GM12801 (cell line): ENCODE results near the gene ZNF747.

ENCODE experiments used
- TF ChIP-seq, protein P1 (sequence below): IDR thresholded peaks from one replicate; pipeline ENCODE4 v1.5.1; 2011; ENCODE audit warnings: control low read depth; ENCODE audit not compliant: insufficient read length; ENCODE audit errors: extremely low read depth

The ZNF747 gene

DNA sequence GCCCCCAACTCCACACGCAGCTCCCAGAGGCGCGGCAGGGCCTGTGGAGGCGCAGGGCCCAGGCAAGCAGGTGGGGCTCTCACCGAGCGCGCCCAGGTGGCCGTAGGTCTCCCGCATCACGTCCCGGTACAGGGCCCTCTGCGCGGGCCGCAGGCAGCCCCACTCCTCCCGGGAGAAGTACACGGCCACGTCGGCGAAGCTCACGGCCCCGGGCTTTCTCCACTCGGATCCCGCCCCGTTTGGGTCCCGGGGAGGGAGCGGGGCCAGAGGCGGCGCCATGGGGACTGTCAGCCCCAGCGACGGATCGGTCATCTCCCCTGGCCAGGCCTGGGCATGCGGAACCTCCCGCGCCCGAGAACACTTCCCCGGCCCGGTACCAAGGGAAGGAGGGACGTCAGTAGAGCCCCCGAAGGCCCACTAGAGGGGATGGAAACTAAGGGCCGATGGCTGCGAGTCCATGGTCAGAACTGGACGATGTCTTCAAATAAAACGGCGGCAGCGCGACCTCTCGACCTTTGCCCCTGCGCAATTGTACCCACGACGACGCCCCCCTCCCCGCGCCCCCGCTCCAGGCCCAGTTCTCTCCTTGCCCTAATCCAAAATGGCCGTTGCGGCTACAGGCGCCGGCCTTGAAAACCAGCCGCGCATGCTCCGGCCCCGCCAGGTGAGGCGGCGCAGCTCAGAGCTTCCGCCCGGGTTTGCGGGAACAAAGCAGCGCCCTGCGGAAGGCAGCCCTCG, at the start of gene ZNF747:
Gene ZNF747, minus strand, starts transcription at position 491 of the 738 bp plus-strand sequence. Its CDS starts 179 bp downstream, at position 312.
- TF ChIP-seq, protein P1, sequence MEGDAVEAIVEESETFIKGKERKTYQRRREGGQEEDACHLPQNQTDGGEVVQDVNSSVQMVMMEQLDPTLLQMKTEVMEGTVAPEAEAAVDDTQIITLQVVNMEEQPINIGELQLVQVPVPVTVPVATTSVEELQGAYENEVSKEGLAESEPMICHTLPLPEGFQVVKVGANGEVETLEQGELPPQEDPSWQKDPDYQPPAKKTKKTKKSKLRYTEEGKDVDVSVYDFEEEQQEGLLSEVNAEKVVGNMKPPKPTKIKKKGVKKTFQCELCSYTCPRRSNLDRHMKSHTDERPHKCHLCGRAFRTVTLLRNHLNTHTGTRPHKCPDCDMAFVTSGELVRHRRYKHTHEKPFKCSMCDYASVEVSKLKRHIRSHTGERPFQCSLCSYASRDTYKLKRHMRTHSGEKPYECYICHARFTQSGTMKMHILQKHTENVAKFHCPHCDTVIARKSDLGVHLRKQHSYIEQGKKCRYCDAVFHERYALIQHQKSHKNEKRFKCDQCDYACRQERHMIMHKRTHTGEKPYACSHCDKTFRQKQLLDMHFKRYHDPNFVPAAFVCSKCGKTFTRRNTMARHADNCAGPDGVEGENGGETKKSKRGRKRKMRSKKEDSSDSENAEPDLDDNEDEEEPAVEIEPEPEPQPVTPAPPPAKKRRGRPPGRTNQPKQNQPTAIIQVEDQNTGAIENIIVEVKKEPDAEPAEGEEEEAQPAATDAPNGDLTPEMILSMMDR, result no peak

DNA sequence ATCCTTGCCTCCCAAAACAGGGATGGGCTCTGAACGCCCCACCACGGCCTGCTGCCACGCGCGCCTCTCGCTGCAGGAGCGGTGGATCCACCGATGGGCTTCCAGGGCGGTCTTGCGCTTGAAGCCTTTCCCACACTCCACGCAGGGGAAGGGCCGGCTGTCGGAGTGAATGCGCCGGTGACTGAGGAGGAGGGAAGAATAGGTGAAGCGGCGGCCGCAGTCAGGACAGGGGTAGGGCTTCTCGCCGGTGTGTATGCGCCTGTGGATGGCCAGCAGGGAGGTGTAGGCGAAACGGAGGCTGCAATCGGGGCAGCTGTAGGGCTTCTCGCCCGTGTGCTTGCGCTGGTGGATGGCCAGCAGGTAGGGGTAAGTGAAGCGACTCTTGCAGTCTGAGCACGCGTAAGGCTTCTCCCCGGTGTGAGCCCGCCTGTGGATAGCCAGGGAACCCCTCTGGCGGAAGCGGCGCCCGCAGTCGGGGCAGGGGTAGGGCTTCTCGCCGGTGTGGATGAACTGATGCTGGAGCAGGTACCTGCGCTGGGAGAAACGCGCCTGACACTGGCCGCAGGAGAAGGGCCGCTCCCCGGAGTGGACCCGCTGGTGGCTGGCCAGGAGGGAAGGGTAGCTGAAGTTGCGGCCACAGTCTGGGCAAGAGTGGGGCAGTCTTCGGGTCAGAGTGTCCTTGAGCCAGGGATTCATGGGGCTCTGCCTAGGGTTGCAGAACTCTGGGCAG, 48.1 kb upstream of the ZNF747 start:
- TF ChIP-seq, protein P1, result no peak

DNA sequence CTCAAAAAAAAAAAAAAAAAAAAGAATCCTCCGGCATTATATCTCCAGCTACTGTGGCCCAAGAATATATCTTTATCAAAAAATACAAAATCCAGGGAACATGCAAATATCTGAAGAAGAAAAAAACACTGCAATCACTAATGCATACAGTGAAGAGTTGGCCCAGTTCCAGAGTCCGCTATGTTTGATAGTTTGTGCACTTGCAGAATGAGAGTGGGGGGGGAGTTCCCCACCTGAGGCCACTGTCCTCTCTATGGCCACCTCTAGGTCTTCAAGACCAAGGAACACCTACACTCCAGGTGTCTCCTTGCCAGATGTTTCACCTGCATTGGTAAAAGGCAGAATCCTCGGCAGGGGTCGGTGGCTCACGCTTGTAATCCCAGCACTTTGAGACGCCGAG, 46.8 kb upstream of the ZNF747 start:
- TF ChIP-seq, protein P1, result no peak

DNA sequence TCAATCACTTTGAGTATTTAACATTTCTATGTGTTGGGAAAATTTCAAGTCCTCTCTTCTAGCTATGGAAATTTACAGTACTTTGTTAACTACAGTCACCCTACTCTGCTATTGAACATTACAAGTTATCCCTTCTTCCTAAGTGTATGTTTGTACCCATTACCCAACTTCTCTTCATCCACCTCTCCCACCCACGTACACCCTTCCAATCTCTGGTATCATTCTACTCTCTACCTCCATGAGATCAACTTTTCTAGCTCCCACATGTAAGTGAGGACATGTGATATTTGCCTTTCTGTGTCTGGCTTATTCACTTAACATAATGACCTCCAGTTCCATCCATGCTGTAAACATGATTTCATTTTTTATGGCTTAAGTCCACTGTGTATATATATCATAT, 40.0 kb upstream of the ZNF747 start:
- TF ChIP-seq, protein P1, result no peak

DNA sequence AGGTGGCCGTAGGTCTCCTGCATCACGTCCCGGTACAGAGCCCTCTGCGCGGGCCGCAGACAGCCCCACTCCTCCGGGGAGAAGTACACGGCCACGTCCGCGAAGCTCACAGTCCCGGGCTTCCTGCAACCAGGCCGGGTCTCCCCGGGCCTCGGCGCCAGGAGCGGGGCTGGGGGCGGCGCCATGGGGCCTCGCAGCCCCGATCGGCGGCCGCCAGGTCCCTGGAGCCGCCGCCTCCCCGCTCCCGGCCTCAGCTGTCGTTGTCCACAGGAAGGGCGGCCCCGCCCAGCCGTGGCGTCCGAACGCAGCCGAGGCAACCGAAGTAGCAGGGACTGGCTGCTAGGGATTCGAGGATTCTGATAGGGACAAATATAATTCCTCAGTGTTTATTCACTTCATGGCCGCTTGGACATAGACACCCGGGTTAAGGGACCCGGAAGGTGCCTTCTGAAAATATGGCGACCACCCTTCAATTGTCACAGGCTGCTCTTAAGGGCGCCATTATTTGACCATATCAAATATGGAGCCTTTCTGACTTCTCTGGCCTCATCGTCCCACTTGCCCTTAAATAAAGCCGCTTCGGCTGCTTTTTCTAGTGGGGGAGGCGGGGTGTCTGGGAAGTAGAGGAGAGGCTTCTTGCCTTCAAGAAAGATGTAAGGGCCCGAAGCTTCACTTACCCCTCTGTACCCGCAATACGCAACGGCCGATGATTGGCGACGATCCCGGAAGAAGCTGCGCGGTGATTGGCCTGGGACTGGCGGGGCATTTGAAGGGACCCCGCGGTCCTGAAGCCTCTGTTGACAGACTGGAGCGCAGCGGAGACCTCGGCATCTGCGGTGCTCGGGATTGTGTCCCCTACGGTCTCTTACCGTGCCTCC, 37.0 kb upstream of the ZNF747 start, which contains the start of gene ZNF688:
Gene ZNF688, minus strand, starts transcription at position 270 of the 878 bp plus-strand sequence. Its CDS starts 85 bp downstream, at position 185.
- TF ChIP-seq, protein P1, result no peak

DNA sequence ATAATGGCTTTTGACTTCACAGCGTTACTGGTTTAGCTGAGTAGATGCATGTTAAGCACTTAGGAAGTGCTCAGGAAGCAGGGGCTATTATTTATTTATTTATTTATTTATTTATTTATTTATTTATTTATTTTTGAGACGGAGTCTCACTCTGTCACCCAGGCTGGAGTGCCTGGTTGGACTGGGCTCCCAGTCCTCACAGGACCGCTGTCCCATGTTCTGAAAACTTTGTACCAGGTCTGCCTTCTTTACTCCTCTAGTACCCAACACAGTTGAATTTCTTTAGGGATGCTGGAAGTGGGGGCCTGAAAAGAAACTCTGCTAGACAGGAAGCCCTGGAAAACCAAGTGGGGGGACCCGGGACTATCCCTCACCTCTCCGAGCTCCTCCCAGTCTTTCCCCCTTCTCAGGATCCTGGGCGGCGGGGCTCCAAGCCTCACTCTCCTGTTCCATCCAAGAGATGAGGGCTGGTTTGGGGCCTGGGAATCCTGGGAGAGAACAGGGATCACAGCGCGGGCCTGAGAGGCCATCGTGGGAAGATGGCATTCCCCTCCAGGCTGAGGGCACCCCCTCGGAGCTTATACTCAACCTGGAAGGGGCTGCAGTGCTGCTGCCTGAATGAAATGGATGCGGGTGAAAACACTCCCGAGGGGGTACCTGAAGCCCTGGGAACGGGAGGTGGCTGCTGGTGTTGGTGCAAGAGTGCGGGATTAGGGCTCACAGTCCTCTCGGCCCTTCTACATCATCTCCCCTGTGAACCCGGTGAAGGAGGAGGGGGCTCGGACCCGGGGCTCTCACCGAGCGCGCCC, 36.2 kb upstream of the ZNF747 start:
- TF ChIP-seq, protein P1, result no peak
